Peyer's patch (tissue), 4 donors: Measurements from ENCODE around the gene TAS2R13.

ENCODE experiments used
- CTCF ChIP-seq, 6 experiments: fragments of 450-650 bp in 4 of 6; fragments of 200-600 bp in 2 of 6; sonication (generic) in 1 of 6; IDR thresholded peaks; one replicate each; pipeline ENCODE4 v1.5.1; 2017 to 2019; ENCODE audit warnings: antibody characterized with exemption in 6 of 6, mild to moderate bottlenecking in 3 of 6, moderate library complexity in 1 of 6
- POLR2A ChIP-seq, 2 donors: fragments of 450-650 bp; IDR thresholded peaks; one replicate each; pipeline ENCODE4 v1.5.1; 2017; ENCODE audit warnings: antibody characterized with exemption in 2 of 2, mild to moderate bottlenecking in 2 of 2, moderate library complexity in 2 of 2

- TF ChIP-seq CTCF (IDR thresholded peaks at IDR 0.05) (no peak), POLR2A (IDR thresholded peaks at IDR 0.05) (no peak)
These were observed 33.8 kb upstream of the TAS2R13 start for GRCh38 chr12:10943167-10943566.
